ENCODE data around the gene UBE2U. TPM values are rescaled to one million over a fixed set of nuclear protein-coding genes. Genes with fewer than 3 reads are reported as not detected.
"Not testable (repeated sequence)": the region's sequence is repeated elsewhere in the genome, so short reads cannot be mapped to it uniquely, and the experiment has no call there.

Gene UBE2U
- total RNA-seq, 1 experiment from 2014 or later: not detected

- Histone ChIP-seq H3K4me1 (replicated peaks) (no peaks in the 10 kb centered on the region; the same call in 1 of the 2 replicates), H3K4me3 (no peak overlapping the region), H3K27ac (no peak overlapping the region), H3K36me3 (no peaks in the 10 kb centered on the region), H3K9me3 (replicated peaks) (no peaks in the 10 kb centered on the region), H3K27me3 (replicated peaks) (no peaks in the 10 kb centered on the region)
- DNase-seq (ENCODE audit: low read depth in 1 of 2, low spot score in 2 of 2): no peak
These were observed 4.3 kb upstream of the UBE2U start for GRCh38 chr1:64199154-64199553.

DNA sequence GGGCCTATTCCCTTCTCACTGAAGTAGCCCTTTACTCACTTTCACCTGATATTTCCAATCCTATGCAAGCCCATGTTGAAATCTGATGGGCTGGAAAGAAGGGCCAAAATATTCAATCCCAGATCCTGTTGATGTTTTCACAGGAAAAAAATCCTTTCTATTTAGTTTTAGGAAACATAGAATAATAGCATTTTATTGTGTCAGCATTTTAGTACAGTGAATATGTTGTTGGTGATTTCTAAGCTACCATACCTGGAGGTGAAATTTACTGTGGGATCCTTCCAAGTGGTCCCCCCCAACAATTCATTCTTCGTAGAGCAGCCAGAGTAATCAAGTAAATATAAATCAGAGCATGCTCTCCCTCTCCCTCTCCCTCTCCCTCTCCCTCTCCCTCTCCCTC lies 3.4 kb upstream of the UBE2U start:
- H3K9me3 ChIP-seq (replicated peaks): no peaks in the 10 kb centered on the region

GRCh38 chr1:64209221-64209620 lies 5.8 kb downstream of the UBE2U start:
- no peak for DNase-seq (ENCODE audit: low read depth in 1 of 2, low spot score in 2 of 2)

More for the DNA sequence above, 3.4 kb upstream of the UBE2U start:
- DNase-seq (ENCODE audit: low read depth in 1 of 2, low spot score in 2 of 2): no peak
- no peak overlapping the region for H3K4me3 ChIP-seq
- no peaks in the 10 kb centered on the region for H3K4me1 ChIP-seq (replicated peaks)
- no peaks in the 10 kb centered on the region for H3K27me3 ChIP-seq (replicated peaks)
- no peaks in the 10 kb centered on the region for H3K36me3 ChIP-seq
- H3K27ac ChIP-seq: no peak overlapping the region

GRCh38 chr1:64212031-64212430 lies 8.6 kb downstream of the UBE2U start:
- Histone ChIP-seq H3K4me3 (no peak overlapping the region), H3K27ac (no peak overlapping the region), H3K4me1 (replicated peaks) (no peaks in the 10 kb centered on the region; the same call in 1 of the 2 replicates)

More at GRCh38 chr1:64209221-64209620, 5.8 kb downstream of the UBE2U start:
- H3K36me3 ChIP-seq: no peaks in the 10 kb centered on the region
- H3K27me3 ChIP-seq (replicated peaks): 0 out of 2 replicates have a peak, but pooled peaks cover 4% of the 10 kb centered on the region
- H3K4me1 ChIP-seq (replicated peaks): no peaks in the 10 kb centered on the region; the same call in 1 of the 2 replicates
- no peak overlapping the region for H3K4me3 ChIP-seq
- H3K9me3 ChIP-seq (replicated peaks): no peaks in the 10 kb centered on the region
- no peak overlapping the region for H3K27ac ChIP-seq

DNA sequence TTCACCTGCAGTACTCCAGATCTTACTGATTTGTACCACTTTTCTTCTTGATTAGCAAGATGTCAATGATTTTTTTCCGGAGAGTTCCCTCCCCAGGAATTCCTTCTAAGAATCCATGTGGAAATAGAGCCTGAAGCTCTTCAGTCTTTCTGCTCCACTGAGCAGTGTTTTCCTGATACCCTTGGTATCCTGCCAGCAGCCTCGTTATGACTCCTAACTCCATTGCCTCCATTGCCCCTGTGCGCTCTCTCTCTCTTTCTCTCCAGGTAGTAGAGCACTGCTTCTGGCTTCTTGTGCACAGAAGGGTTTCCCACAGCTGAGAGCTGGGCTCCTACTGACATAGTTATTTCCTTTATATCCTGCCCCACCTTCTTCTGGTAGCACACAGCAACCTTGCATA lies 12.2 kb downstream of the UBE2U start:
- Histone ChIP-seq H3K9me3 (replicated peaks) (no peaks in the 10 kb centered on the region), H3K27ac (no peak overlapping the region), H3K27me3 (replicated peaks) (no peaks in the 10 kb centered on the region), H3K36me3 (no peaks in the 10 kb centered on the region), H3K4me1 (replicated peaks) (no peaks in the 10 kb centered on the region; the same call in 1 of the 2 replicates), H3K4me3 (no peak overlapping the region)
- no peak for DNase-seq (ENCODE audit: low read depth in 1 of 2, low spot score in 2 of 2)

More at GRCh38 chr1:64212031-64212430, 8.6 kb downstream of the UBE2U start:
- no peak for DNase-seq (ENCODE audit: low read depth in 1 of 2, low spot score in 2 of 2)
- no peaks in the 10 kb centered on the region for H3K36me3 ChIP-seq
- H3K27me3 ChIP-seq (replicated peaks): no peaks in the 10 kb centered on the region
- no peaks in the 10 kb centered on the region for H3K9me3 ChIP-seq (replicated peaks)

GRCh38 chr1:64220241-64220640 lies 16.8 kb downstream of the UBE2U start:
- Histone ChIP-seq H3K9me3 (replicated peaks) (no peaks in the 10 kb centered on the region), H3K4me3 (no peak overlapping the region), H3K27ac (no peak overlapping the region), H3K4me1 (replicated peaks) (peaks cover 20% of the 10 kb centered on the region), H3K27me3 (replicated peaks) (no peaks in the 10 kb centered on the region), H3K36me3 (no peaks in the 10 kb centered on the region)
- no peak for DNase-seq (ENCODE audit: low read depth in 1 of 2, low spot score in 2 of 2)

- DNase-seq (ENCODE audit: low read depth in 1 of 2, low spot score in 2 of 2): peak; percentile 48 to 69
- H3K9me3 ChIP-seq (replicated peaks): no peaks in the 10 kb centered on the region
- peaks cover 20% of the 10 kb centered on the region for H3K4me1 ChIP-seq (replicated peaks)
- H3K36me3 ChIP-seq: no peaks in the 10 kb centered on the region
- H3K27ac ChIP-seq: peak overlapping the region; percentile 60
- no peak overlapping the region for H3K4me3 ChIP-seq
- no peaks in the 10 kb centered on the region for H3K27me3 ChIP-seq (replicated peaks)
These were observed 20.1 kb downstream of the UBE2U start for GRCh38 chr1:64223329-64224151.

DNA sequence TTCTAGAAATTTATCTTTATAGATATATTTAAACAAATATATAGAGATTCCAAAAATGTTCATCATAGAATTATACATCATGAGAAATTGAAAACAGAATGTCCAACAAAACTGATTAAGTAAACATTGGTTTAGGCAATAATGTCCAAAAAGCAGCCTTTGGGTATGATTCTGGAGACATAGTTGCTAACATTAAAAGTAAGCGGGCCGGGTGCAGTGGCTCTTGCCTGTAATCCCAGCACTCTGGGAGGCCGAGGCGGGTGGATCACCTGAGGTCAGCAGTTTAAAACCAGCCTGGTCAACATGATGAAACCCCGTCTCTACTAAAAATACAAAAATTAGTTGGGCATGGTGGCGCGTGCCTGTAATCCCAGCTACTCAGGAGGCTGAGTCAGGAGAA lies 20.8 kb downstream of the UBE2U start:
- H3K27me3 ChIP-seq (replicated peaks); H3K27ac ChIP-seq; H3K9me3 ChIP-seq (replicated peaks); H3K36me3 ChIP-seq; H3K4me3 ChIP-seq; DNase-seq (ENCODE audit: low read depth in 1 of 2, low spot score in 2 of 2): not testable (repeated sequence)
- peaks cover 20% of the 10 kb centered on the region for H3K4me1 ChIP-seq (replicated peaks)

- no peaks in the 10 kb centered on the region for H3K27me3 ChIP-seq (replicated peaks)
- DNase-seq (ENCODE audit: low read depth in 1 of 2, low spot score in 2 of 2): peak in 1 of 2 experiments; percentile 9
- H3K9me3 ChIP-seq (replicated peaks): no peaks in the 10 kb centered on the region
- H3K4me1 ChIP-seq (replicated peaks): peaks cover 10% of the 10 kb centered on the region
- no peak overlapping the region for H3K27ac ChIP-seq
- no peaks in the 10 kb centered on the region for H3K36me3 ChIP-seq
- H3K4me3 ChIP-seq: no peak overlapping the region
These were observed 24.9 kb downstream of the UBE2U start for GRCh38 chr1:64228167-64228957.

DNA sequence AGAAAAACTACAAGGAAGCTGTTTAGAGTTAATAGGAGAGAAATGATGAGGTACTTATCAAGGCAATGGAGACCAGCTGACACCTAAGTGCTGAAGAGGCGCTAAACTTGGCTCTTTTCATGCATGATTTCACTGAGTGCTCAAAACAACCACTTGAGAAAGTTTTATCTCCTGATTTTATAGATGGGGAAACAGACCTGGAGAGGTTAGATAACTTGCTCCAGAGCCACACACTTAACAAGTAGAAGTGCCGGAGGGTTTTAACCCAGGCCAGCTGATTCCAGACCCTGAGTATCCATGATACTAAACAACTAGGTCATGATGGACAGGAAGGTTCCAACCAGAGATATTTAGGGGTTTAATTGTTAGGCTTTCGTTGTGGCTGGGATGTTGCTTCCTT lies 25.9 kb downstream of the UBE2U start:
- H3K4me1 ChIP-seq (replicated peaks): peaks cover under 1% of the 10 kb centered on the region; the same call in 1 of the 2 replicates
- no peak overlapping the region for H3K27ac ChIP-seq
- H3K9me3 ChIP-seq (replicated peaks): no peaks in the 10 kb centered on the region
- H3K36me3 ChIP-seq: no peaks in the 10 kb centered on the region
- no peak overlapping the region for H3K4me3 ChIP-seq
- no peaks in the 10 kb centered on the region for H3K27me3 ChIP-seq (replicated peaks)
- DNase-seq (ENCODE audit: low read depth in 1 of 2, low spot score in 2 of 2): no peak

DNA sequence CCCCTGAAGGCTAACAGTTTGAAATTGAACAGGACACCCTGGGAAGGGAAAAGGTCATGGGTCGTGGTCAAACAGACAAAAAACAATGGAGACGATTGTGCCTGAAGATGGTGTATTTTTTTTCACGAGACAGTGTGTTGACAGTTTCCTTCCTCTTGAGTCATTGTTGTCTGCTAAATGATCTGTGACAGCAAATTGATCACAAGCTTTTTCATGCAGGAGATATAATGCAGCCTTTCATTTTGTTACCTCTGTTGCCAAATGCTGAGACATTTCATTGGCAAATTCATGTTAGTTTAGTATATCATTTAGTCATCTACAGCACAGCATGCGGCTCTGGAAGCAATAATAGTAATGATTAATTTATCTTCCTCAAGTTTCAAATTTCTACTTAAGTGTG lies 27.7 kb downstream of the UBE2U start:
- H3K27ac ChIP-seq: no peak overlapping the region
- H3K27me3 ChIP-seq (replicated peaks): no peaks in the 10 kb centered on the region
- H3K36me3 ChIP-seq: no peaks in the 10 kb centered on the region
- H3K9me3 ChIP-seq (replicated peaks): no peaks in the 10 kb centered on the region
- H3K4me3 ChIP-seq: no peak overlapping the region
- no peak for DNase-seq (ENCODE audit: low read depth in 1 of 2, low spot score in 2 of 2)
- H3K4me1 ChIP-seq (replicated peaks): no peaks in the 10 kb centered on the region

DNA sequence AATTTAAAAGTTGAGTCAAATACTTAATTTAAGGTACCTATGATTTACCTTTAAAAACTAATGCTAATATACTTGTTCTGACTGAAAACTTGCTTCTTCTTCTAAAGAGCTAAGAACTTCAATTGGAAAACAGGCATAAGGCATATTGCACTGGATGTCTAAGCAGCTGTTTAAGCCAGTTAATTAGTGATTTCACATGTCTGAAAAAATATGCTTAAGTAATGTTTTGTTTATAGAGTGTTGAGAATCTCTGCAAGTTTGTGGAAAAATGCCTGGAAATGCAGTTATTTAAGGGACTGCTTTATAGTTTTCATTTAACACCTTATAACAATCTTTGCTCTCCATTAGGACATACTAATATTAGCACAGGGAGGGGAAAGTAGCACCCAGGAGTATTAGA lies 28.2 kb downstream of the UBE2U start:
- H3K4me1 ChIP-seq (replicated peaks): no peaks in the 10 kb centered on the region
- H3K36me3 ChIP-seq: no peaks in the 10 kb centered on the region
- no peak for DNase-seq (ENCODE audit: low read depth in 1 of 2, low spot score in 2 of 2)
- no peaks in the 10 kb centered on the region for H3K27me3 ChIP-seq (replicated peaks)
- no peak overlapping the region for H3K27ac ChIP-seq
- no peak overlapping the region for H3K4me3 ChIP-seq
- H3K9me3 ChIP-seq (replicated peaks): no peaks in the 10 kb centered on the region

- Histone ChIP-seq H3K27me3 (replicated peaks) (no peaks in the 10 kb centered on the region), H3K4me3 (no peak overlapping the region), H3K4me1 (replicated peaks) (no peaks in the 10 kb centered on the region), H3K36me3 (no peaks in the 10 kb centered on the region), H3K9me3 (replicated peaks) (no peaks in the 10 kb centered on the region), H3K27ac (no peak overlapping the region)
- DNase-seq (ENCODE audit: low read depth in 1 of 2, low spot score in 2 of 2): no peak
These were observed 31.3 kb downstream of the UBE2U start for GRCh38 chr1:64234714-64235113.

DNA sequence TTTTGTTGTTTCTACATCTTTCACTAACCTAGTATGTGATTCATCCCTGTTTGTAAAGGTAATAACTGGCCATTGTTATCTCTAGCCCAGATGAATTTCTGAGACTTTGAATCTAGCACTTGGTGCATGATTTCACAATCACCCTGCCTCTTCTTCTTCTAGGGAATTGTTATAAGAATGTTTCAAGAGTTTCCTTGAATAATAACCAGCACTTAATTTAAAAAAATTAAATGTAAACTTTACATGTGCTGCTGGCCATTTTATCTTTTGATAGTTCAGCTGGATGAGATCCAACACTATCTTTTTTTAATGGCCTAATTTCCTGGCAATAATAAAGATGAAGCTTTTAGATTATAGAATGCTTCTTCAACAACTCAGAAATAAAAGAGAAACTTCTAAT lies 31.8 kb downstream of the UBE2U start:
- no peaks in the 10 kb centered on the region for H3K9me3 ChIP-seq (replicated peaks)
- no peak for DNase-seq (ENCODE audit: low read depth in 1 of 2, low spot score in 2 of 2)
- no peak overlapping the region for H3K4me3 ChIP-seq
- no peak overlapping the region for H3K27ac ChIP-seq
- no peaks in the 10 kb centered on the region for H3K36me3 ChIP-seq
- H3K27me3 ChIP-seq (replicated peaks): no peaks in the 10 kb centered on the region
- H3K4me1 ChIP-seq (replicated peaks): no peaks in the 10 kb centered on the region

All from SJSA1 (cell line).